Activated CD8-positive, alpha-beta T cell treated with anti-CD3 and anti-CD28 coated beads, Interleukin-2, amount 10 ng/mL, durations not matched to agents 7 days and 5 days (primary cell): Measurements from ENCODE around the gene CDH4. TPM values are rescaled to one million over a fixed set of nuclear protein-coding genes. Genes with fewer than 3 reads are reported as not detected.
"Not testable (repeated sequence)": the region's sequence is repeated elsewhere in the genome, so short reads cannot be mapped to it uniquely, and the experiment has no call there.

Experiments
- ATAC-seq: fragments of 150-1000 bp; cut with Tn5 transposase; one replicate; pipeline ENCODE4 v1.10.0; 2021; ENCODE audit warnings: moderate library complexity
- CTCF ChIA-PET: fragments of 350-600 bp; sonication (Branson Sonifier 250); formaldehyde crosslinking; loops from one replicate; lab custom pipeline; 2021; ENCODE audit warnings: antibody characterized with exemption; lab: Charles Lee
- POLR2A ChIA-PET: fragments of 350-600 bp; sonication (Branson Sonifier 250); formaldehyde crosslinking; loops from one replicate; lab custom pipeline; 2021; ENCODE audit warnings: antibody characterized with exemption; lab: Charles Lee
- DNase-seq: peaks from one replicate; pipeline ENCODE4 v3.0.0-alpha.2; 2020
- H3K27ac Mint-ChIP-seq: one replicate; pipeline ENCODE4 v1.8.0; 2021; ENCODE audit warnings: mild to moderate bottlenecking, mixed read lengths
- H3K27me3 Mint-ChIP-seq: one replicate; pipeline ENCODE4 v1.8.0; 2021; ENCODE audit warnings: low read depth, mixed read lengths
- H3K36me3 Mint-ChIP-seq: one replicate; pipeline ENCODE4 v1.8.0; 2021; ENCODE audit warnings: low read depth, mixed read lengths
- H3K4me1 Mint-ChIP-seq: one replicate; pipeline ENCODE4 v1.8.0; 2021; ENCODE audit warnings: low read depth, mixed read lengths
- H3K4me3 Mint-ChIP-seq: one replicate; pipeline ENCODE4 v1.8.0; 2021; ENCODE audit warnings: mild to moderate bottlenecking, mixed read lengths
- H3K9me3 Mint-ChIP-seq: one replicate; pipeline ENCODE4 v1.8.0; 2022; ENCODE audit warnings: mixed read lengths; ENCODE audit not compliant: insufficient read depth
- microRNA-seq: library from miRNA; unstranded; fragments of <30 nt; microRNA quantifications from one replicate; pipeline ENCODE4 v1.2.0, GENCODE V29; 2022
- total RNA-seq, 2 experiments: library from RNA; stranded (reverse); gene quantifications; one replicate each; pipeline ENCODE4 v1.2.3, GENCODE V29; 2021

CDH4 gene
- total RNA-seq, 2 experiments from 2014 or later, result 0.05 to 0.13 TPM

- Mint-ChIP-seq H3K27ac (peak overlapping the region; percentile 80), H3K36me3 (peaks cover 52% of the 10 kb centered on the region), H3K9me3 (peaks cover 22% of the 10 kb centered on the region), H3K4me1 (peaks cover 10% of the 10 kb centered on the region)
- POLR2A ChIA-PET, H3K27me3 Mint-ChIP-seq, ATAC-seq, DNase-seq, CTCF ChIA-PET, H3K4me3 Mint-ChIP-seq: not testable (repeated sequence)
These were observed 729.6 kb downstream of the CDH4 start for GRCh38 chr20:61981691-61982090.

GRCh38 chr20:61982191-61982950 is 730.3 kb downstream of the CDH4 start:
- ChIA-PET POLR2A (no interaction called here), CTCF (no interaction called here)
- peaks cover 55% of the 10 kb centered on the region for H3K36me3 Mint-ChIP-seq
- H3K4me1 Mint-ChIP-seq, result peaks cover 12% of the 10 kb centered on the region
- H3K9me3 Mint-ChIP-seq, result peaks cover 26% of the 10 kb centered on the region
- no peak for ATAC-seq
- DNase-seq, result no peak
- no peaks in the 10 kb centered on the region for H3K27me3 Mint-ChIP-seq
- no peak overlapping the region for H3K4me3 Mint-ChIP-seq
- H3K27ac Mint-ChIP-seq, result peak overlapping the region; percentile 80

GRCh38 chr20:61982951-61983315 is 730.9 kb downstream of the CDH4 start:
- CTCF ChIA-PET, result no interaction called here

GRCh38 chr20:61983965-61984364 is 731.9 kb downstream of the CDH4 start:
- Mint-ChIP-seq H3K27me3 (no peaks in the 10 kb centered on the region), H3K36me3 (peaks cover 63% of the 10 kb centered on the region), H3K27ac (peak overlapping the region; percentile 19), H3K4me1 (peaks cover 12% of the 10 kb centered on the region), H3K4me3 (no peak overlapping the region), H3K9me3 (peaks cover 31% of the 10 kb centered on the region)
- POLR2A ChIA-PET, result no interaction called here
- DNase-seq (no peak), ATAC-seq (no peak)
- CTCF ChIA-PET, result no interaction called here

More at GRCh38 chr20:61982951-61983315, 730.9 kb downstream of the CDH4 start:
- Mint-ChIP-seq H3K9me3 (peaks cover 31% of the 10 kb centered on the region), H3K27ac (no peak overlapping the region), H3K36me3 (peaks cover 56% of the 10 kb centered on the region), H3K4me3 (no peak overlapping the region), H3K27me3 (no peaks in the 10 kb centered on the region), H3K4me1 (peaks cover 12% of the 10 kb centered on the region)
- DNase-seq (no peak), ATAC-seq (no peak)
- POLR2A ChIA-PET, result no interaction called here

- Mint-ChIP-seq H3K9me3 (peaks cover 31% of the 10 kb centered on the region), H3K36me3 (peaks cover 64% of the 10 kb centered on the region), H3K4me1 (peaks cover 12% of the 10 kb centered on the region)
- H3K27me3 Mint-ChIP-seq, ATAC-seq, CTCF ChIA-PET, POLR2A ChIA-PET, H3K27ac Mint-ChIP-seq, H3K4me3 Mint-ChIP-seq, DNase-seq: not testable (repeated sequence)
These were observed 732.4 kb downstream of the CDH4 start for GRCh38 chr20:61984431-61984830.

- no peak for DNase-seq
- Mint-ChIP-seq H3K27me3 (no peaks in the 10 kb centered on the region), H3K27ac (no peak overlapping the region), H3K9me3 (peaks cover 32% of the 10 kb centered on the region), H3K36me3 (peaks cover 70% of the 10 kb centered on the region), H3K4me3 (no peak overlapping the region), H3K4me1 (peaks cover 12% of the 10 kb centered on the region)
- no peak for ATAC-seq
- ChIA-PET POLR2A (no interaction called here), CTCF (no interaction called here)
These were observed 733.0 kb downstream of the CDH4 start for GRCh38 chr20:61985096-61985495.

GRCh38 chr20:61986762-61987321 is 734.8 kb downstream of the CDH4 start:
- Mint-ChIP-seq H3K27me3 (no peaks in the 10 kb centered on the region), H3K36me3 (peaks cover 71% of the 10 kb centered on the region), H3K9me3 (peaks cover 31% of the 10 kb centered on the region), H3K27ac (no peak overlapping the region), H3K4me3 (no peak overlapping the region), H3K4me1 (peaks cover 7% of the 10 kb centered on the region)
- ATAC-seq, result no peak
- CTCF ChIA-PET, result interaction anchor here (1.0 kb wide), 1 partner anchor 25 kb away, joined by 3 read pairs; no protein-coding TSS in a partner anchor
- POLR2A ChIA-PET, result no interaction called here
- DNase-seq, result no peak

GRCh38 chr20:61988665-61989064 is 736.6 kb downstream of the CDH4 start:
- Mint-ChIP-seq H3K4me3 (no peak overlapping the region), H3K36me3 (peaks cover 82% of the 10 kb centered on the region), H3K27ac (no peak overlapping the region), H3K27me3 (no peaks in the 10 kb centered on the region), H3K9me3 (peaks cover 37% of the 10 kb centered on the region), H3K4me1 (peaks cover 2% of the 10 kb centered on the region)
- POLR2A ChIA-PET, result no interaction called here
- DNase-seq (no peak), ATAC-seq (no peak)
- CTCF ChIA-PET, result no interaction called here

GRCh38 chr20:61989741-61990140 is 737.7 kb downstream of the CDH4 start:
- Mint-ChIP-seq H3K27ac (no peak overlapping the region), H3K36me3 (peaks cover 82% of the 10 kb centered on the region), H3K4me1 (peaks cover 2% of the 10 kb centered on the region), H3K27me3 (no peaks in the 10 kb centered on the region), H3K9me3 (peaks cover 31% of the 10 kb centered on the region), H3K4me3 (no peak overlapping the region)
- POLR2A ChIA-PET, result no interaction called here
- CTCF ChIA-PET, result no interaction called here
- DNase-seq (no peak), ATAC-seq (no peak)

Small RNA genes lying within 50 kb of the gene (microRNA-seq; reads per million reads assigned to microRNA genes)
- gene MIR1257, result not detected
